Measurements from ENCODE around the gene ARVCF. TPM values are rescaled to one million over a fixed set of nuclear protein-coding genes. Genes with fewer than 3 reads are reported as not detected.

Gene ARVCF
- total RNA-seq, 2 donors from 2014 or later: 20.1 to 21.3 TPM

- intact Hi-C loops (cut with DNase I): no loop called here
- peak; percentile 89 for DNase-seq (ENCODE audit: low spot score)
Measured at GRCh38 chr22:20021196-20022181, 4.9 kb upstream of the ARVCF start.

- DNase-seq (ENCODE audit: low spot score): peak; percentile 98
- intact Hi-C loops (cut with DNase I): no loop called here
Measured at GRCh38 chr22:20020533-20021195, 4.0 kb upstream of the ARVCF start, which contains the start of gene TANGO2. Gene TANGO2 (plus strand): TSS chr22:20021110. CDS start chr22:20036799, 15,689 bp downstream.

- peak; percentile 70 for DNase-seq (ENCODE audit: low spot score)
- intact Hi-C loops (cut with DNase I): no loop called here
Measured at GRCh38 chr22:20019661-20020532, 3.3 kb upstream of the ARVCF start.

- intact Hi-C loops (cut with DNase I): no loop called here
- DNase-seq (ENCODE audit: low spot score): peak; percentile 50
Measured at GRCh38 chr22:20018001-20018400, 1.4 kb upstream of the ARVCF start.

GRCh38 chr22:20017622-20017958, 967 bp upstream of the ARVCF start:
- peak; percentile 37 for DNase-seq (ENCODE audit: low spot score)
- intact Hi-C loops (cut with DNase I): no loop called here

GRCh38 chr22:20015971-20016733, 471 bp downstream of the ARVCF start:
- intact Hi-C loops (cut with DNase I): no loop called here
- DNase-seq (ENCODE audit: low spot score): peak; percentile 84

- DNase-seq (ENCODE audit: low spot score): peak; percentile 63
- intact Hi-C loops (cut with DNase I): no loop called here
Measured at GRCh38 chr22:20015187-20015625, 1.4 kb downstream of the ARVCF start.

- intact Hi-C loops (cut with DNase I): no loop called here
- DNase-seq (ENCODE audit: low spot score): peak; percentile 64
Measured at GRCh38 chr22:20014526-20015186, 2.0 kb downstream of the ARVCF start.

- intact Hi-C loops (cut with DNase I): loop anchor here (2.0 kb wide), 1 partner anchor 43 kb away; no protein-coding TSS in a partner anchor
Measured at GRCh38 chr22:20013382-20013871, 3.2 kb downstream of the ARVCF start.

GRCh38 chr22:20012741-20013331, 3.8 kb downstream of the ARVCF start:
- intact Hi-C loops (cut with DNase I): loop anchor here (2.0 kb wide), 1 partner anchor 42 kb away; no protein-coding TSS in a partner anchor

More at GRCh38 chr22:20013382-20013871, 3.2 kb downstream of the ARVCF start:
- DNase-seq (ENCODE audit: low spot score): peak; percentile 88

GRCh38 chr22:20011993-20012740, 4.5 kb downstream of the ARVCF start:
- peak; percentile 68 for DNase-seq (ENCODE audit: low spot score)

More at GRCh38 chr22:20012741-20013331, 3.8 kb downstream of the ARVCF start:
- DNase-seq (ENCODE audit: low spot score): peak; percentile 72

GRCh38 chr22:20011123-20011992, 5.3 kb downstream of the ARVCF start:
- intact Hi-C loops (cut with DNase I): no loop called here
- DNase-seq (ENCODE audit: low spot score): peak; percentile 66

More at GRCh38 chr22:20011993-20012740, 4.5 kb downstream of the ARVCF start:
- intact Hi-C loops (cut with DNase I): loop anchor here (2.0 kb wide), 1 partner anchor 41 kb away; no protein-coding TSS in a partner anchor

- intact Hi-C loops (cut with DNase I): no loop called here
- peak; percentile 73 for DNase-seq (ENCODE audit: low spot score)
Measured at GRCh38 chr22:20010307-20011122, 6.1 kb downstream of the ARVCF start.

GRCh38 chr22:20009582-20010306, 6.9 kb downstream of the ARVCF start:
- peak; percentile 44 for DNase-seq (ENCODE audit: low spot score)

More at GRCh38 chr22:20009582-20010306, 6.9 kb downstream of the ARVCF start:
- intact Hi-C loops (cut with DNase I): no loop called here

Data from posterior vena cava (tissue), 2 donors.